Cortex of kidney (tissue), 1 donor: ENCODE data around the gene SYNJ1.
"Not testable (repeated sequence)": the region's sequence is repeated elsewhere in the genome, so short reads cannot be mapped to it uniquely, and the experiment has no call there.

Experiments
- DNase-seq: peaks from one replicate; lab custom pipeline; 2025; lab: John Stamatoyannopoulos, UW

The SYNJ1 gene

GRCh38 chr21:32733990-32734613 is 6.3 kb upstream of the SYNJ1 start:
- DNase-seq: no peak

DNA sequence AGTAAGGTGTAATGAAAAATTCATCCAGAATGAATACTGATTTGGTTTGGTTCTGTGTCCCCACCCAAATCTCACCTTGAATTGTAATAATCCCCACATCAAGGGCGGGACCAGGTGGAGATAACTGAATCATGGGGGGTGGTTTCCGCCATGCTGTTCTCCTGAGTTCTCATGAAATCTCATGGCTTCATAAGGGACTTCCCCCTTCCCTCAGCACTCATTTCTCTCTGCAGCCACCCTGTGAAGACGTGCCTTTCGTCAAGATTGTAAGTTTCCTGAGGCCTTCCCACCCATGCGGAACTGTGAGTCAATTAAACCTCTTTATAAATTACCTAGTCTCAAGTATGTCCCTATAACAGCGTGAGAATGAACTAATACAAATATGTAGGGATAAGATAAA is 5.5 kb upstream of the SYNJ1 start:
- DNase-seq: no peak

DNA sequence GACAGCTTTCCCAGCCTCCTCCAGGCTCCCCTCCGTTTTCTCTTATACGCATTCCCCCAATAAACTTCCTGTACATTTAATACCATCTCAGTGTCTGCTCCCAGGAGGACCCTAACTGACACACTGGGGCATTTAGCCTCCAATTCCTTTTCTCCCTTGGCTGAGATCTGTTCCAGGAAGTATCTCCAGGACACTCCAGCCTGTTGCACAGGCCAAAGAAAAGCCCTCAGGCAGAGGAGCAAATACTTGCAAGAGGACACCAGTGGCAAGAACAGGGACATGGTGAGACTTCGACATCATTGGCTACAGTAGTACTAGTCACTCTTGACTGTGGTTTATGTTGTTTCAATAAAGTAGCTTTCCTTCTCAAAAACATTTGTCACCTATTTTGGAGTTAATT is 4.7 kb upstream of the SYNJ1 start:
- no peak for DNase-seq

GRCh38 chr21:32728848-32729247 is 1.0 kb upstream of the SYNJ1 start:
- DNase-seq: no peak

GRCh38 chr21:32728456-32728839 is 635 bp upstream of the SYNJ1 start:
- DNase-seq: no peak

- DNase-seq: no peak
Measured at GRCh38 chr21:32726839-32727686, 750 bp downstream of the SYNJ1 start.

GRCh38 chr21:32719085-32719484 is 8.7 kb downstream of the SYNJ1 start:
- no peak for DNase-seq

- no peak for DNase-seq
Measured at GRCh38 chr21:32717851-32718316, 9.9 kb downstream of the SYNJ1 start.

DNA sequence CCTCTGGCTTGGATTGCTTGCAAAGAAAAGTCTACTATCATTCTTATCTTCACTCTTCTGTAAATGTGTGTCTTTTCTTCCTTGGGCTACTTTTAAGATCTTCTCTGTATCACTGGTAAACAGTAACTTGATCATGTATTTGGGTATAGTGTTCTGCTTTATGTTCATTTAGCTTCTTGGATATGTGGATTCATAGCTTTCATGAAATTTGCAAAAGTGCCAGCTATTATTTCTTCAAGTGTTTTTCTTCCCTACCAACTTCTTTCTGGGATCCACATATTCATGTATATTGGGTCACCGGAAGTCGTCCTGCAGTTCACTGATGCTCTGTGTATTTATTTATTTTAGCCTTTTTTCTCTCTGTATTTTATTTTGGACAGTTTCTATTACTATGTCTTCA is 11.3 kb downstream of the SYNJ1 start:
- no peak for DNase-seq

DNA sequence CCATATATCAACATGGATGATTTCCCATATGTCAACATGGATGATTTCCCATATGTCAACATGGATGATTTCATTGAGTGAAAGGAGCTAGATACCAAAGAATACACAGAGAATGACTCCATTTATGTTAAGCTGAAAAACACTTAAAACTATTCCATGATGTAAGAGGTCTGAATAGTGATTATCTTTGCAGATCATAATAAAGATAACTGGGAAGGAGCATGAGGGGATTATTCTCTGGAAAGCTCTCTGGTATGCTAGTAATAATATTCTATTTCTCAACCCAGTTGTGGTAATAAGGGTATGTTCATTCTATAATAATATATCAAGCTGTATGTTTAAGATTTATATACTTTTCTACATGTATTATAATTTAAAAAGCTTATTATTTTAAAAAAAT is 14.1 kb downstream of the SYNJ1 start:
- no peak for DNase-seq

GRCh38 chr21:32712641-32713040 is 15.2 kb downstream of the SYNJ1 start:
- DNase-seq: no peak

- DNase-seq: no peak
Measured at GRCh38 chr21:32712043-32712442, 15.8 kb downstream of the SYNJ1 start.

DNA sequence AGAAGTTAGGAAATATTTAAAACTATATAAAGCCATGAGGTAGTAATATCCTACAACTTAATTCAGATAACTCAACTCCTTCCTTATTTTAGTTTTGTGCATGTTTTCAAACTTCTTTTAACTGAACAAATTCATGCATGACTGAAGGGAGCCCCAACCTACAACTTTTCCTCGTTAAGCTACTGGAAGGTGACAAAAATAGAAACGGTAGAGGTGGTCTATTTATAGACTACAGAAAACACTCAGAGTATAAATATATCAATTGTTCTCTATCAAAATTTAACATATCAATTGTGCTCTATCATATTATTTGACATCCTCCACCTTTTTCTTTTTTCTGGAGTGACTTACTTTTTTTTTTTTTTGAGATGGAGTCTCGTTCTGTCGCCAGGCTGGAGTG is 16.8 kb downstream of the SYNJ1 start:
- DNase-seq: no peak

- no peak for DNase-seq
Measured at GRCh38 chr21:32710069-32710784, 17.6 kb downstream of the SYNJ1 start.

- DNase-seq: no peak
Measured at GRCh38 chr21:32708069-32708468, 19.7 kb downstream of the SYNJ1 start.

DNA sequence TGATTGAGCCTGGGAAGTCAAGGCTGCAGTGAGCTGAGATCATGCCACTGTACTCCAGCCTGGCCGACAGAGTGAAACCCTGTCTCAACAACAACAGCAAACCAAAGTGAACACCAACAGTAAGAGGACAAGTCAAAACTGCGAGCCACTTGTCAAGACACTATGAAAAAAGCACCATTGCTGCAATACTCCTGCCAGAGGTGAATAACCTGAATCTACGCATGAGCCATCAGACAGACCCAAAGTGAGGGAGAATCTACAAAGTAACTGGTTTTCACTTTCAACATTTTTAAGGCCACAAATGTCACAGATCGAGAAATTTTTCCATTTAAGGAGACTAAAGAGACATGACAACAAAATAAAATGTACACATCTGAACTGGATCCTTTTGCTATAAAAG is 21.9 kb downstream of the SYNJ1 start:
- no peak for DNase-seq

DNA sequence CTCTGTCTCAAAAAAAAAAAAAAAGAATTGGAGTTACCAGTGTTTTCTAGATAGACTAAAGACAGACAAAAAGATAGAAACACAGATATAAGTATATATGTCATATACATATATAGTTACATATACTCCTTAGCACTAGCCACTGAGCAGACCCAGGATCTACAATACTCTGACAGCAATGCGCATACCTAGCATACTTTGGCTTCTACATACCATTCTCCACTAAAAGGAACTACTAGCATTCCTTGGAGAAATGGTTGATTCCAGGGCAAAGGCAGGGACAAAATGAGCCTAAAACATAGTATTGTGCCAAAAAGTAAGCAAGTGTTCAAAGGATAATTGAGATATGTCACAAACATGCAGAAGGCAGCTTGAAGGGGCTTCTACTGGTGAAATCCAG is 22.7 kb downstream of the SYNJ1 start:
- DNase-seq: no peak

- DNase-seq: no peak
Measured at GRCh38 chr21:32702702-32703101, 25.1 kb downstream of the SYNJ1 start.

- DNase-seq: no peak
Measured at GRCh38 chr21:32698971-32699693, 28.7 kb downstream of the SYNJ1 start.

- DNase-seq: no peak
Measured at GRCh38 chr21:32698286-32698685, 29.5 kb downstream of the SYNJ1 start.

DNA sequence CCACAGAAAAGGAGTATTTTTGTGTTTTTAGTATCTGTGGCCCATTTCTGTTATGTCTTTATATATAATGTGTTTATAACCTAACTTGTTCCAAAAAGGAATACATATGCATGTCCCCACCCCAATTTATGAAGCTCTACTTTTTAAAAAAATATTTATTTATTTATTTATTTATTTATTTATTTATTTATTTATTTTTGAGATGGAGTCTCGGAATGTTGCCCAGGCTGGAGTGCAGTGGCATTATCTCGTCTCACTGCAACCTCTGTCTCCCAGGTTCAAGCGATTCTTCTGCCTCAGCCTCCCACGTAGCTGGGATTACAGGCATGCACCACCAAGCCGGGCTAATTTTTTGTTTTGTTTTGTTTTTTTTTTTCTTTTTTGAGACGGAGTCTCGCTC is 32.3 kb downstream of the SYNJ1 start:
- DNase-seq: not testable (repeated sequence)

DNA sequence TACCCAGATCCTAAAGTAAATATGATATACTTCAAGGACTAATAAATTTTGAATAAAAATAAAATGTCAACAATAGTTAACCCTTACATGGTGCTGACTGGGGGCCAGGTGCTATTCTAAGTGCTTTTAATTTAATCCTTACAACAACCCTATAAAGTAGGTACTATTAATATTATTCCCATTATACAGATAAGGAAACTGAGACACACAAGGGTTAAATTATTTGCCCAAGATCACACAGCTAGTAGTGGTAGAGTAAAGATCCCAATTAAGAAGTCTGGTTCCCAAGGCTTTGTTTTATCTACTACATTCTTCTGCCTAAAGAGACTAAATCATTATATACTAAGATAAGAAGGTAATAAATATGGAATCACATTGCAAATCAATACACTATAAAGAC is 34.2 kb downstream of the SYNJ1 start:
- no peak for DNase-seq
